Lung (tissue), 12 donors: Measurements from ENCODE around the gene GLB1L2. TPM values are rescaled to one million over a fixed set of nuclear protein-coding genes. Genes with fewer than 3 reads are reported as not detected.
"Not testable (repeated sequence)": the region's sequence is repeated elsewhere in the genome, so short reads cannot be mapped to it uniquely, and the experiment has no call there.

ENCODE experiments used
- ATAC-seq: fragments of 200-7000 bp; cut with Tn5 transposase; one replicate; pipeline ENCODE4 v1.9.1; 2020; ENCODE audit warnings: moderate number of reproducible peaks; ENCODE audit not compliant: insufficient read depth, low FRiP score
- DNase-seq, 3 donors: peaks; one replicate each; pipeline ENCODE4 v3.0.0-alpha.2; 2013 to 2017
- H3K27ac ChIP-seq, 2 donors: one replicate each; pipeline ENCODE4 v1.5.1; 2013; ENCODE audit warnings: mild to moderate bottlenecking in 2 of 2, moderate library complexity in 2 of 2, control low read depth in 1 of 2, inconsistent platforms in 1 of 2, low read depth in 1 of 2, low read length in 1 of 2
- H3K27me3 ChIP-seq, 3 donors: one replicate each; pipeline ENCODE4 v1.5.1; 2013; ENCODE audit warnings: low read length in 2 of 3; ENCODE audit not compliant: control insufficient read depth in 3 of 3, insufficient read depth in 3 of 3
- H3K36me3 ChIP-seq, 4 donors: one replicate each; pipeline ENCODE4 v1.5.1; 2013; ENCODE audit warnings: low read length in 4 of 4, mild to moderate bottlenecking in 1 of 4, moderate library complexity in 1 of 4; ENCODE audit not compliant: control insufficient read depth in 4 of 4, insufficient read depth in 4 of 4
- H3K4me1 ChIP-seq, 5 donors: one replicate each; pipeline ENCODE4 v1.5.1; 2013; ENCODE audit warnings: low read length in 5 of 5, mild to moderate bottlenecking in 2 of 5, moderate library complexity in 1 of 5; ENCODE audit not compliant: control insufficient read depth in 5 of 5, insufficient read depth in 5 of 5
- H3K4me3 ChIP-seq: one replicate; pipeline ENCODE4 v1.5.1; 2013; ENCODE audit warnings: mild to moderate bottlenecking, control low read depth, moderate library complexity
- H3K9ac ChIP-seq, 2 donors: one replicate each; pipeline ENCODE4 v1.5.1; 2013; ENCODE audit warnings: low read length in 2 of 2, control low read depth in 1 of 2; ENCODE audit not compliant: insufficient read depth in 1 of 2
- H3K9me3 ChIP-seq, 4 donors: one replicate each; pipeline ENCODE4 v1.5.1; 2013; ENCODE audit warnings: low read length in 3 of 4, mild to moderate bottlenecking in 1 of 4, moderate library complexity in 1 of 4; ENCODE audit not compliant: control insufficient read depth in 4 of 4, insufficient read depth in 3 of 4
- WGBS, 2 donors: extraction: QIAGEN DNeasy Blood & Tissue Kit; methylation state at CpG; one replicate each; pipeline ENCODE4 v1.1.7; 2013; 5-methylcytosine and 5-hydroxymethylcytosine counted together
- polyA plus RNA-seq, 2 donors: library from polyadenylated mRNA; stranded (reverse); fragments of 200-250 nt; gene quantifications; one replicate each; pipeline ENCODE4 v1.2.1, GENCODE V29; 2013
- total RNA-seq, 2 donors: library from RNA; depleted of rRNA in 1 of 2; stranded (reverse); fragments of >200 nt in 1 of 2; gene quantifications; one replicate each; pipeline ENCODE4 v1.2.1, GENCODE V29; 2014 to 2021
- TF ChIP-seq, protein P1 (sequence below): IDR thresholded peaks from 2 replicates; pipeline ENCODE4 v1.5.1; 2012; ENCODE audit warnings: mild to moderate bottlenecking; ENCODE audit errors: control extremely low read depth, extremely low read depth
- donor health status: control.
- donor health status: control.
- donor health status: Bipolar disorder and iron deficiency.
- donor health status: healthy.
- donor health status: DM: yes; HTN: yes; CAD: no.

Gene GLB1L2
- total and polyA plus RNA-seq, 4 donors, result 7.1 to 13.6 (median 9.3) TPM

DNA sequence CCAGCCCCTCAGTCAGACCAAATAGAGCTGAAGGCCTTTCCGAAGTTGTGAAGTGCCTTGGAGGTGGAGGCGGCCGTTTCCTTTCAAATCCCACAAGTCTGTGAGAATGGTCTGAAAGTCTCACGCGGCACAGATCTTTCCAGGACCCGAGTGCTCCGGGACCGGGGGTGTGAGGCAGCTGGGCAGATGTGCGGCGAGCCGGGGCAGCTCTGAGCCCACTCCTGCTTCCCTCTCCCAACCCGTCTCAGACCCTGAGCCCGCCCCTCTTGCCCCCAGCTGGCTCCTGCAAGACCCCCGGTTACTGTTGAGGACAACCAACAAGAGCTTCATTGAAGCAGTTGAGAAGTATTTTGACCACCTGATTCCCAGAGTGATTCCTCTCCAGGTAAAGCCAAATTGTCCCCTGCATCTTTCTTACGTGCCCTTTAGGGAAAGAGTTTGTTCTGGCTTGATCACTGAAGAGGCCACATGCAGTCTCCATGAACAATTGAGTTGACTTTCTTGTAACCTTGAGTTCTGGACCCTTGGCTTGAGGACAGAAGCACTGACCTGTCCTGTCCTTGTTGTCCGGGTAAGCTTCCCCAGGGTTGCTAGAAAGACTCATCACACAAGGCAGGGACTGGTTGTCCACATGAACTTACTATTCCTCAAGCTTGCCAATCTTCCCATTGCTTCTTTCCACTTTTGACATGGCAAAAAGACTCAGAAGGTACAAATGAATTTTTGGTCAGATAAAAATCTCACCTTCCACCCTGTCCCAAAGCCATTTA is 48.1 kb upstream of the GLB1L2 start:
- Histone ChIP-seq H3K36me3 (no peaks in the 10 kb centered on the region), H3K27me3 (peaks cover 0 to 19% (median 11%) of the 10 kb centered on the region in 3 donors), H3K9me3 (peaks cover 0 to 1% (median under 1%) of the 10 kb centered on the region in 4 donors), H3K27ac (no peak overlapping the region), H3K9ac (no peak overlapping the region), H3K4me3 (no peak overlapping the region), H3K4me1 (peaks cover 0 to 2% (median 0%) of the 10 kb centered on the region in 5 donors)
- DNase-seq (no peak), ATAC-seq (no peak)
- TF ChIP-seq, protein P1, sequence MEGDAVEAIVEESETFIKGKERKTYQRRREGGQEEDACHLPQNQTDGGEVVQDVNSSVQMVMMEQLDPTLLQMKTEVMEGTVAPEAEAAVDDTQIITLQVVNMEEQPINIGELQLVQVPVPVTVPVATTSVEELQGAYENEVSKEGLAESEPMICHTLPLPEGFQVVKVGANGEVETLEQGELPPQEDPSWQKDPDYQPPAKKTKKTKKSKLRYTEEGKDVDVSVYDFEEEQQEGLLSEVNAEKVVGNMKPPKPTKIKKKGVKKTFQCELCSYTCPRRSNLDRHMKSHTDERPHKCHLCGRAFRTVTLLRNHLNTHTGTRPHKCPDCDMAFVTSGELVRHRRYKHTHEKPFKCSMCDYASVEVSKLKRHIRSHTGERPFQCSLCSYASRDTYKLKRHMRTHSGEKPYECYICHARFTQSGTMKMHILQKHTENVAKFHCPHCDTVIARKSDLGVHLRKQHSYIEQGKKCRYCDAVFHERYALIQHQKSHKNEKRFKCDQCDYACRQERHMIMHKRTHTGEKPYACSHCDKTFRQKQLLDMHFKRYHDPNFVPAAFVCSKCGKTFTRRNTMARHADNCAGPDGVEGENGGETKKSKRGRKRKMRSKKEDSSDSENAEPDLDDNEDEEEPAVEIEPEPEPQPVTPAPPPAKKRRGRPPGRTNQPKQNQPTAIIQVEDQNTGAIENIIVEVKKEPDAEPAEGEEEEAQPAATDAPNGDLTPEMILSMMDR, result no peak
- 90% methylated on average over 16 of the region's 16 CpGs for WGBS, 2 donors

DNA sequence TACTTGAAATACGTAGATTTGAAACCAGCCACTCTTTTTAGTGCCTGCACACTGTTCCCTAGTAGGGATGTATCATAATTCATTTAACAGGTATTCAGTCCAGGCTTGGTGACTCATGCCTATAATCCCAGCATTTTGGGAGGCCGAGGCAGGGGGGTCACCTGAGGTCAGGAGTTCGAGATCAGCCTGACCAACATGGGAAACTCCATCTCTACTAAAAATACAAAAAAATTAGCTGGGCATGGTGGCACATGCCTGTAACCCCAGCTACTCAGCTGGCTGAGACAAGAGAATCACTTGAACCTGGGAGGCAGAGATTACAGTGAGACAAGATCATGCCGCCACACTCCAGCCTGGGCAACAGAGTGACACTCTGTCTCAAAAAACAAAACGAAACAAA is 47.4 kb upstream of the GLB1L2 start:
- peaks cover 0 to 12% (median 7%) of the 10 kb centered on the region in 3 donors for H3K27me3 ChIP-seq
- H3K9me3 ChIP-seq, H3K4me3 ChIP-seq, ATAC-seq, H3K27ac ChIP-seq, DNase-seq, H3K4me1 ChIP-seq, H3K36me3 ChIP-seq, H3K9ac ChIP-seq: not testable (repeated sequence)
- WGBS, 2 donors, result 88 to 92% methylated on average over 5 of the region's 5 CpGs

DNA sequence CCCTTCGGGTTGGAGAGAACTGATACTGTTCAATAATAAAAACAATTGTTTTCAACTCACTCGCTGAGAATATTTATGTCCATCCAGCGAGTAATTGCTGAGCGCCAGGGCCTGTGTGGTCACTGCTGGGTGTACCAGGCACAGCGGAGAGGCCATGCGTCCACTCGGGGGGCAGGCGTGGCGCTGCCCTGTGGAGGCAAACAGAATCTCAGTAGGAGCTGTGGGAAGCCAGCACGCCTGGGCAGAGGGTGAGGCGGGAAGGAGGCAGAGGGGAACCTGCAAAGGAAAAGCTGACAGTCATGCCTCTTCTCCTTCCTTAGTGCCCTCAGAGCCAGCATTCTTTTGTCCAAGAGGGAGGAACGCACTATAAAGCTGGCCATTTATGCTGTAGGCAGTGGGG is 44.2 kb upstream of the GLB1L2 start:
- peaks cover 0 to under 1% (median 0%) of the 10 kb centered on the region in 5 donors for H3K4me1 ChIP-seq
- H3K9ac ChIP-seq, result no peak overlapping the region
- H3K9me3 ChIP-seq, result no peaks in the 10 kb centered on the region
- no peaks in the 10 kb centered on the region for H3K36me3 ChIP-seq
- ATAC-seq (no peak), DNase-seq (no peak)
- TF ChIP-seq, protein P1, result no peak
- WGBS, 2 donors, result 90 to 94% methylated on average over 12 of the region's 12 CpGs
- no peak overlapping the region for H3K27ac ChIP-seq
- no peaks in the 10 kb centered on the region for H3K27me3 ChIP-seq
- H3K4me3 ChIP-seq, result no peak overlapping the region

DNA sequence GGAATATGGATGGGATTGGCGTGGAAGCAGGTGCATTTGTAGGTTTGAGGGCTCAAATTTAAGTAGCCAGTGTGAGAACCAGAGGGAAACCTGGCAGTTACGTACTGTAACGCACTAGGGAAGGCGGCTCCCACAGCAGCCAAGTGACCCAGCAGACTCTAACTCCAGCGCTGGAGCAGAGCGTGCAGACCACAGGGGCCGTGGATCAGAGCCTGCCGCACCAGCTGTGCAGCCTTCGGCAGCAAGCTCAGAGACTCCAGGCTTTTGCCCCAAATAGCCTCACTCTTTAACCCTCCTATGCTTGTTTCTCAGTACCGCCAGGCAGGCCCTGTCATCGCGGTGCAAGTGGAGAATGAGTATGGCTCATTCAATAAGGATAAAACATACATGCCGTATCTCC is 43.3 kb upstream of the GLB1L2 start:
- H3K27me3 ChIP-seq, result no peaks in the 10 kb centered on the region
- no peak for ATAC-seq
- H3K36me3 ChIP-seq, result no peaks in the 10 kb centered on the region
- no peak for DNase-seq
- TF ChIP-seq, protein P1, result no peak
- no peaks in the 10 kb centered on the region for H3K4me1 ChIP-seq
- H3K9me3 ChIP-seq, result no peaks in the 10 kb centered on the region
- no peak overlapping the region for H3K27ac ChIP-seq
- H3K4me3 ChIP-seq, result no peak overlapping the region
- H3K9ac ChIP-seq, result no peak overlapping the region
- WGBS, 2 donors, result 91 to 93% methylated on average over 13 of the region's 13 CpGs
